GM19043 (cell line): ENCODE data around the gene MTO1.
"Not testable (repeated sequence)": the region's sequence is repeated elsewhere in the genome, so short reads cannot be mapped to it uniquely, and the experiment has no call there.

Experiments
- ATAC-seq: cut with Tn5 transposase; IDR thresholded peaks from one replicate; pipeline ENCODE4 v1.9.1; 2021; ENCODE audit warnings: low read depth; ENCODE audit not compliant: unreplicated experiment

The MTO1 gene

GRCh38 chr6:73497915-73498314 lies 36.4 kb downstream of the MTO1 start:
- no peak for ATAC-seq

DNA sequence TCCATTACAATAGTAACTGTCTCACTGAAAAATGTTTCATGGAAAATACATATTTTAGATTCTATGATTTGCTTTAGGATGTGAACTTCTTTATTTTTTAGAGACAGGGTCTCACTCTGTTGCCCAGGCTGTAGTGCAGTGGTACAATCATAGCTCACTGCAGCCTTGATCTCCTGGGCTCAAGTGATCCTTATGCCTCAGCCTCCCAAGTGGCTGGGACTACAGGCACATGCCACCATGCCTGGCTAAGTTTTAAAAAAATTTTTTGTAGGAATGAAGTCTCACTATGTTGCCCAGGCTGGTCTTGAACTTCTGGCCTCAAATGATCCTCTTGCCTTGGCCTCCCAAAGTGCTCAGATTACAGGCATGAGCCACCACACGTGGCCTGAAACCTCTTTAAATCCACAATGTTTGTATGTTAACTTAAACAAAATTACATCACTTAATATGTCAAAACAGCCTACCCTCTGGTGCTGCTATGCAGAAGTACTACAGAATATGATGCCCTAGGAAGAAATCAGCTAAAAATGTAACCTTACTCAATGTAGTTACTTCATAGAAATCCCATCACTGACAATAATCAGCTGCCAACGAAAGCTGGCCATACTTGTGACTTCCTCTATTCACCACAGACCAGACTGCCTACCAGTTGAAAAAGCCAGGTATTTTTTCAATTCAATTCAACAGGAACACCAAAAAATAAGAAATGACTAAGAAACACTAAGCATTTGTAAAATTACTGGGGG lies 41.7 kb downstream of the MTO1 start:
- ATAC-seq: no peak

- ATAC-seq: no peak
Measured at GRCh38 chr6:73504160-73504559, 42.6 kb downstream of the MTO1 start.

- no peak for ATAC-seq
Measured at GRCh38 chr6:73505142-73505541, 43.6 kb downstream of the MTO1 start.

DNA sequence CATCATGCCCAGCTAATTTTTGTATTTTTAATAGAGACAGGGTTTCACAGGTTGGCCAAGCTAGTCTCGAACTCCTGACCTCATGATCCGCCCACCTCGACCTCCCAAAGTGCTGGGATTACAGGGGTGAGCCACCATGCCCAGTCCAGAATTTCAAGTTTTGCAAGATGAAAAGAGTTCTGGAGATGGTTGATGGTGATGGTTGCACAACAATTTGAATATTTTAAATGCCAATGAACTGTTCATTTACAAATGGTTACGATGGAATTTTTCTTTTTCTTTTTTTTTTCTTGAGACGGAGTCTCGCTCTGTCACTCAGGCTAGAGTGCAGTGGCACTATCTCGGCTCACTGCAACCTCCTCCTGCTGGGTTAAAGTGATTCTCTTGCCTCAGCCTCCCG lies 44.2 kb downstream of the MTO1 start:
- ATAC-seq: not testable (repeated sequence)

GRCh38 chr6:73506246-73506645 lies 44.7 kb downstream of the MTO1 start:
- ATAC-seq: no peak

DNA sequence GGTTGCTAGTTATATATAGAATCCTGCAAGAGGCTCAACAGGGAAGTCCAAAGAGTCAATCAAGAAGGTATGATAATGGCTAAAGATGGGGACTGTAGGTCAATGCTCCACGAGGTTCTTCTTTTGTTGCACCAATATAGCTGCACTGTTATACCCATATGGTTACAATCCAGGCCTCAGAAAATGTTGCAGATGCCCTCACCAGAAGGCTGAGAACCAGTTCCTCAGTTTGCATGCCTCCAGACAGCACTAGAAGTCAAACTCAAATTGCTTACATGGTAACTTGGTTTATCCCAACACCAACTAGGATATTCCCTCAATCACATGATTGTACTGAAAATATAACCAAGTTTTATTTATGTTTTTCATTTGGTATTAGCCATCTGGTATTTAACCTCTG lies 47.2 kb downstream of the MTO1 start:
- no peak for ATAC-seq

GRCh38 chr6:73509851-73510250 lies 48.3 kb downstream of the MTO1 start:
- ATAC-seq: no peak

GRCh38 chr6:73511796-73512195 lies 50.3 kb downstream of the MTO1 start:
- ATAC-seq: no peak

DNA sequence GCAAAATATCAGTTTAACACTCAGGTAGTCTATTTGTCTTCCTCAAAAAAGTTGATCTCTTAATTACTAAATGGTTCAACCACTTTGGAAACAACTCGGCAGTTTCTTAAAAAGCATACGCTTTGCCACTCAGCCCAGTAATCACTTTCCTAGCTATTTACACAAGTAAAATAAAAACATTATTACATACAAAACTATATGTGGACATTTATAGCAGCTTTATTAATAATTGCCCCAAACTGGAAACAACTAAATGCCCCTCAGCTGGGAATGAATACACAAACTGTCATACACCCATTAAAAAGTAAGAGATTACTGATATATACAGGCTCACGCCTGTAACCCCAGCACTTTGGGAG lies 51.9 kb downstream of the MTO1 start:
- ATAC-seq: no peak

- ATAC-seq: no peak
Measured at GRCh38 chr6:73514746-73515110, 53.2 kb downstream of the MTO1 start.

DNA sequence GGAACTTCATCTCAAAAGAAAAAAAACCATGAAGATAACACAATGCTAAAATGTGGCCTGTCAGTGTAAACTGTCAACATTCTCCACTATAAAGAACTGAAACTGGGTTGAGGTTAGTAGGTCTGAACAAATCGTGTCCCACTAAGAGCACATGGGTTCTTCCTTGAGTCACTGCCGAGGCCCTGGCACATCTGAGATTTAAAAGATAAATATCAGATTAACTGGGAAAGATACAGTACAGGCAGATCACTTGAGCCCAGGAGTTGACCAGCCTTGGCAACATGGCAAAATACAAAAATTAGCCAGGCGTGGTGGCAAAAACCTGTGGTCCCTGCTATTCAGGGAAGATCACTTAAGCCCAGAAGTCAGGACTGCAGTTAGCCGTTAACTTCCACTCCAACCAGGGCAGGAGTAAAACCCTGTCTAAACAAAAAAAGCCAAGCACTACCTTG lies 53.7 kb downstream of the MTO1 start:
- ATAC-seq: peak; percentile 37

DNA sequence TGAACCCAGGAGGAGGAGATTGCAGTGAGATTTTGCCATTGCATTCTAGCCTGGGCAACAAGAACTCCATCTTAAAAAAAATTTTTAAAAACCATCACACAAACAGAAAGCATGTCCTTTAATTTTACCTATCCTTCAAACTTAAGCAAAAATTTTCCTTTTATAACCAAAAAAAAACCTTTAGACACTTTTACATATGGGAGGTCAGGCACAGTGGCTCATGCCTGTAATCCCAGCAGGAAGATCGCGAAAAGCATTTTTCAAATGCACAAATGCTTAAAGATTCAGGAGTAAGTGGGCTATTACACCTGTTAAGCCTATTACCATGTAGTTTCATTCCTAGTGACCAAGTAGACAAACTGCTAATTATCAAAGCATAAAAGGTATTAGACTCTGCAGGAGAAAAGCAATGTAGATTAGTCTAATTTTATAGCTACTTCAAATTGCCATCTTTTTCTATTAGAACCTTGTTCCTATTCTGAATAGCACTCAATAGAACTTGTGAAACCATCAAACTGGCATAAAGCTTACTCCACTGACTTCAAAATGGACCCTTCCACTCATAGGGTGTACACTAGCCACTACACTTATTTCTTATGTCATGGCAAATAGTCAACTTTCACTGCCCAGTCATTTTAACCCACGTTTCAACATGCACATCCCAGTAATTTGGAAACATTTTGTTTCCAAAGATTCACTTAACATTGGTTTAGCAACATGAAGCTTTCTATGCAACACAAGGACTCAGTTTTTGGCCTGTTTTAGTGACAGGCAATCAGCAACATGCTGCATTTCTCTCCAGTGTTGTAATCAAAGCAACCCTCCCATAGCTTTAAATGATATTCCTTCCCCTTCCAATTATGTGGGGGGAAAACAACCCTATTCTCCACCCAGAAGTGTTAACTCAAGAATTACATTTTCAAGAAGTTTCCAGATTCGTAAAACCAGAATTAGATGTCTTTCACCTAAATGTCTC lies 55.3 kb downstream of the MTO1 start:
- ATAC-seq: no peak

- not testable (repeated sequence) for ATAC-seq
Measured at GRCh38 chr6:73518100-73518981, 56.8 kb downstream of the MTO1 start.

DNA sequence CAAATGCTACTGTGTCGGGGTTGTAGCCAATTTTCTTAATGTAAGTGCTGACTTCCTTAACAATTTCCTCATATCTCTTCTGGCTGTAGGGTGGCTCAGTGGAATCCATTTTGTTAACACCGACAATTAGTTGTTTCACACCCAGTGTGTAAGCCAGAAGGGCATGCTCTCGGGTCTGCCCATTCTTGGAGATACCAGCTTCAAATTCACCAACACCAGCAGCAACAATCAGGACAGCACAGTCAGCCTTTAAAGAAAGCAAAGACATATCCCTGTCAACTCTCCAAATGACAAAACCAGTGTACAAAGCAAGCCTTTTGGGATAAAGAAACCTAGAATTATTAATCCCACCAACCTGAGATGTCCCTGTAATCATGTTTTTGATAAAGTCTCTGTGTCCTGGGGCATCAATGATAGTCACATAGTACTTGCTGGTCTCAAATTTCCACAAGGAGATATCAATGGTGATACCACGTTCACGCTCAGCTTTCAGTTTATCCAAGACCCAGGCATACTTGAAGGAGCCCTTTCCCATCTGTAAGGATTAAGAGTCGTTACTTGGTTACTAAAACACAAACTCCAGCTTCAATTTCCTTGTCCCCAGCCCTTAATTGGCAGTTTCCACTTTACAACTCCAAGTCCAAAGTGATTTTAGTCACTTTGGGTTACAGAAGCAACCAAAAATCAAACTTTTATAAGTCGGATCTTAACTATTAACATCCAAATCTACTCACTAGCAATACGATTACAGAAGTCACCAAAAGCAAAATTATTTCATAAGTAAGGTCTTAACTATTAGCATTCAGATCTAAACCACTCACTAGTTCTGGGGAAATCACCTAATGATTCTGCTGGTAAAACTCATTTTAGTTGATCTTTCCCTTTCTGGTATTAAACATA lies 57.7 kb downstream of the MTO1 start:
- not testable (repeated sequence) for ATAC-seq

DNA sequence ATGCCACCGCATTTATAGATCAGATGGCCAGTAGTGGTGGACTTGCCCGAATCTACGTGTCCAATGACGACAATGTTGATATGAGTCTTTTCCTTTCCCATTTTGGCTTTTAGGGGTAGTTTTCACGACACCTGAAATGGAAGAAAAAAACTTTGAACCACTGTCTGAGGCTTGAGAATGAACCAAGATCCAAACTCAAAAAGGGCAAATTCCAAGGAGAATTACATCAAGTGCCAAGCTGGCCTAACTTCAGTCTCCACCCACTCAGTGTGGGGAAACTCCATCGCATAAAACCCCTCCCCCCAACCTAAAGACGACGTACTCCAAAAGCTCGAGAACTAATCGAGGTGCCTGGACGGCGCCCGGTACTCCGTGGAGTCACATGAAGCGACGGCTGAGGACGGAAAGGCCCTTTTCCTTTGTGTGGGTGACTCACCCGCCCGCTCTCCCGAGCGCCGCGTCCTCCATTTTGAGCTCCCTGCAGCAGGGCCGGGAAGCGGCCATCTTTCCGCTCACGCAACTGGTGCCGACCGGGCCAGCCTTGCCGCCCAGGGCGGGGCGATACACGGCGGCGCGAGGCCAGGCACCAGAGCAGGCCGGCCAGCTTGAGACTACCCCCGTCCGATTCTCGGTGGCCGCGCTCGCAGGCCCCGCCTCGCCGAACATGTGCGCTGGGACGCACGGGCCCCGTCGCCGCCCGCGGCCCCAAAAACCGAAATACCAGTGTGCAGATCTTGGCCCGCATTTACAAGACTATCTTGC lies 58.6 kb downstream of the MTO1 start:
- no peak for ATAC-seq

GRCh38 chr6:73520688-73521350 lies 59.3 kb downstream of the MTO1 start, which contains the start of gene EEF1A1:
Gene EEF1A1, minus strand, starts transcription at chr6:73521032. Its CDS starts 1,006 bp downstream, at chr6:73520026.
- ATAC-seq: peak; percentile 52

- ATAC-seq: peak; percentile 26
Measured at GRCh38 chr6:73521351-73521985, 59.9 kb downstream of the MTO1 start.
